GM12801 (cell line): ENCODE data around the gene RNF111.

Source experiments
- TF ChIP-seq, protein P1 (sequence below): IDR thresholded peaks from one replicate; pipeline ENCODE4 v1.5.1; 2011; ENCODE audit warnings: control low read depth; ENCODE audit not compliant: insufficient read length; ENCODE audit errors: extremely low read depth

RNF111 gene

GRCh38 chr15:58962662-58963565 lies 24.5 kb upstream of the RNF111 start:
- TF ChIP-seq, protein P1, sequence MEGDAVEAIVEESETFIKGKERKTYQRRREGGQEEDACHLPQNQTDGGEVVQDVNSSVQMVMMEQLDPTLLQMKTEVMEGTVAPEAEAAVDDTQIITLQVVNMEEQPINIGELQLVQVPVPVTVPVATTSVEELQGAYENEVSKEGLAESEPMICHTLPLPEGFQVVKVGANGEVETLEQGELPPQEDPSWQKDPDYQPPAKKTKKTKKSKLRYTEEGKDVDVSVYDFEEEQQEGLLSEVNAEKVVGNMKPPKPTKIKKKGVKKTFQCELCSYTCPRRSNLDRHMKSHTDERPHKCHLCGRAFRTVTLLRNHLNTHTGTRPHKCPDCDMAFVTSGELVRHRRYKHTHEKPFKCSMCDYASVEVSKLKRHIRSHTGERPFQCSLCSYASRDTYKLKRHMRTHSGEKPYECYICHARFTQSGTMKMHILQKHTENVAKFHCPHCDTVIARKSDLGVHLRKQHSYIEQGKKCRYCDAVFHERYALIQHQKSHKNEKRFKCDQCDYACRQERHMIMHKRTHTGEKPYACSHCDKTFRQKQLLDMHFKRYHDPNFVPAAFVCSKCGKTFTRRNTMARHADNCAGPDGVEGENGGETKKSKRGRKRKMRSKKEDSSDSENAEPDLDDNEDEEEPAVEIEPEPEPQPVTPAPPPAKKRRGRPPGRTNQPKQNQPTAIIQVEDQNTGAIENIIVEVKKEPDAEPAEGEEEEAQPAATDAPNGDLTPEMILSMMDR = no peak

DNA sequence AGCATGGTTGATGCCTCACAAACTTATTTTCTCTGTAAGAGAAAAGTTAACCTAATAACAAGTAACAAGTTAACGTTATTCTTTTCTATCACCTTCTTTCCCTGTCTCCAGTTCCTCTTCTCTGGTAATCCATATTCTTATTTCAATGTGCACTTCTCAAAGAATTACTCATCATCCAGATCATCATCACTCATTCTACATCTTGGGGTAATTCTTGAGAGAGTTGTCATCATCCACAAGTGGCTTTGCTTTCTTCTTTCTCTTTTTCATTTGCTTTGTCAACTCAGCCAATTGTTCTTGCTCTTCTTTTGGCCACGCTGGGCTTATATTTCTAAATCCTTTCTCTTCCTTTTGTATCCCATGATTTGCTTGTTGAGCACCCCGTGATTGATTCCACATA lies 20.8 kb upstream of the RNF111 start:
- TF ChIP-seq, protein P1 = no peak

DNA sequence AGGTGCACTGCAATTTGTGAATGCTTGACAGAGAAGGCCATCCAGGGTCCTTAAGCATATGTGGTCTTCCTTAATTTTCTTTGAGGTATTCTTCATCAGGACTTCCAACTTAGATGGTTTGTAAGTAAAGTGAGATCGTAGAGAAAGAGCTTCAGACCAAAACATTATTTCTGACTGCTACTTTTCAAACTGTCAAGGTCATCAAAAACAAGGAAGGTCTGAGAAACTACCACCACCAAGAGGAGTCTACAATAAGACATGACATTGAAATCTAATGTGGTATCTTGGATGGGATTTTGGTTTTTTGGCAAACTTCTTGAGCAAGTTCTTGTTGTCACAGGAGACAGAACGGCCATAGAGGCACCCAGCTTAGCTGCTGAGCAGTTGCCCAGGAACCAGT lies 20.0 kb upstream of the RNF111 start:
- TF ChIP-seq, protein P1 = no peak

GRCh38 chr15:58977887-58978286 lies 9.6 kb upstream of the RNF111 start:
- TF ChIP-seq, protein P1 = no peak

DNA sequence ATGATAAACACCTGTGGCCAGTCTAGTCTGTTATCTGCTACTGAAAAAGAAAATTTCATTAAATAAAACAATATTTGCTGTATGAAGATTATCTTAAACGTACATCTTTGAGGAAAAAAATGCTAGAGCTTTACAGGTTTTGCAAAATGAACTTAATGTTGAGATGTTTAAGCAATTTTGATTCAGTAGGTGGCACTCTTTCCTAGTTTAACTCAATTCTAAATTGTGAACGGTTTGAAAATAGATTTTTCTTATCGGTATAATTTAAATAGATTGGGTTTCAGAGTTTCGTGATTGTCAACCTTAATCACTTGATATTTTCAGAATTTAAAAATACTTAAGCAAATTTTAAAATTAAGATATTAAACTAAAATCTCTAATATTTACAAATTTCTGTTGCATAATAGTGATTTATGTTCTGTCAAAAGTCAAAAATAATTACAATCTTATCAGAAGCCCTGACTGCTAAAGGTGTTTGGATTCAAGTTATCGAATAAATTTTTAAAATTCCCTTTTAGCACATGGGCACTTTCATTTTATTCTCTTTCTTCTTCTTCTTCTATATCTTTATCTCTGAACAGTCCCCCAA lies 7.0 kb upstream of the RNF111 start:
- TF ChIP-seq, protein P1 = no peak

DNA sequence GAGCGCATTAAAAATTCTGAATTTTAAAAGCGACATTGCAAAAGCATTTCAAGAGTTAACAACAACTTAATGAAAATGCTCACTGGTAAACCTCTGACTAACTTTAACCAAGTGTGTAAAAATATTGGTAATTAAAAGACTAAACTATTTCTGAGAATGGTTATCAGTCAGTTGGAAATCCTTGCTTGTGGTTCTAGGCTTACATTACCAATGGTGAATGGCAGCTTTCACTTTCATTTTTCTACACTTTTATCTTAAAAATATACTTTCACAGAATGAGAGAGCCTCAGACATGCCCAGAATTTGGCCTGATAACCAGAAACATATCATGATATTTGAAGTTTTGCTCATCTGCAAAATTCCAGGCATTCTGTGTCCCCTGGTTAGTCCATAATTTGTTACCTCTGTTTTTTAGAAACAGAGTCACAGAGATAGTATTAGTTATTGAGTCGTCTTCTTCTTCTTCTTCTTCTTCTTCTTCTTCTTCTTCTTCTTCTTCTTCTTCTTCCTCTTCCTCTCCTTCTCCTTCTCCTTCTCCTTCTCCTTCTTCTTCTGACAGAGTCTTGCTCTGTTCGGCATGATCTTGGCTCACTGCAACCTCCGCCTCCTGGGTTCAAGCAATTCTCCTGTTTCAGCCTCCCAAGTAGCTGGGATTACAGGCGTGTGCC lies 5.5 kb upstream of the RNF111 start:
- TF ChIP-seq, protein P1 = no peak

GRCh38 chr15:58983261-58983660 lies 4.2 kb upstream of the RNF111 start:
- TF ChIP-seq, protein P1 = no peak
